GM19239 (cell line): ENCODE results near the gene CEACAM4.
"Not testable (repeated sequence)": the region's sequence is repeated elsewhere in the genome, so short reads cannot be mapped to it uniquely, and the experiment has no call there.

Source experiments
- DNase-seq: peaks from one replicate; pipeline ENCODE4 v3.0.0; 2011; ENCODE audit warnings: low spot score; ENCODE audit not compliant: insufficient read length
- FAIRE-seq: peaks from 2 replicates; lab custom pipeline; 2011; peaks lifted over from hg19 to GRCh38; lab: Jason Lieb, UNC

The CEACAM4 gene

GRCh38 chr19:41587838-41588210 lies 39.0 kb downstream of the CEACAM4 start:
- FAIRE-seq: no peak
- DNase-seq: no peak

GRCh38 chr19:41587101-41587837 lies 39.6 kb downstream of the CEACAM4 start:
- no peak for DNase-seq
- FAIRE-seq: no peak

- DNase-seq (no peak), FAIRE-seq (no peak)
Measured at GRCh38 chr19:41586064-41586463, 40.8 kb downstream of the CEACAM4 start.

GRCh38 chr19:41584931-41585330 lies 41.9 kb downstream of the CEACAM4 start:
- no peak for FAIRE-seq
- DNase-seq: no peak

GRCh38 chr19:41584260-41584810 lies 42.5 kb downstream of the CEACAM4 start:
- FAIRE-seq (no peak), DNase-seq (no peak)

- not testable (repeated sequence) for DNase-seq, FAIRE-seq
Measured at GRCh38 chr19:41582577-41583182, 44.2 kb downstream of the CEACAM4 start.

- DNase-seq, FAIRE-seq: not testable (repeated sequence)
Measured at GRCh38 chr19:41581068-41581467, 45.8 kb downstream of the CEACAM4 start.

GRCh38 chr19:41578886-41579285 lies 48.0 kb downstream of the CEACAM4 start:
- DNase-seq: no peak
- FAIRE-seq: no peak

GRCh38 chr19:41577833-41578232 lies 49.0 kb downstream of the CEACAM4 start:
- DNase-seq (no peak), FAIRE-seq (no peak)

- FAIRE-seq (no peak), DNase-seq (no peak)
Measured at GRCh38 chr19:41577144-41577830, 49.6 kb downstream of the CEACAM4 start.

GRCh38 chr19:41575998-41576397 lies 50.9 kb downstream of the CEACAM4 start, which contains the start of gene CEACAM21:
TSS of gene CEACAM21 (plus strand) at chr19:41576166. CDS start at chr19:41576275, 109 bp downstream.
- DNase-seq (peak; percentile 68), FAIRE-seq (peak; percentile 97)

GRCh38 chr19:41570639-41571112 lies 56.2 kb downstream of the CEACAM4 start:
- peak; percentile 59 for DNase-seq
- FAIRE-seq: peak; percentile 96

GRCh38 chr19:41570179-41570578 lies 56.7 kb downstream of the CEACAM4 start:
- no peak for DNase-seq
- no peak for FAIRE-seq

- FAIRE-seq (no peak), DNase-seq (no peak)
Measured at GRCh38 chr19:41569481-41570150, 57.3 kb downstream of the CEACAM4 start.
